HG02763 (cell line): Measurements from ENCODE around the gene CLCN2.

Source experiments
- ATAC-seq: cut with Tn5 transposase; IDR thresholded peaks from one replicate; pipeline ENCODE4 v1.9.1; 2021; ENCODE audit warnings: mild to moderate bottlenecking, moderate library complexity; ENCODE audit not compliant: unreplicated experiment

CLCN2 gene

GRCh38 chr3:184361932-184362667 lies 695 bp upstream of the CLCN2 start:
- no peak for ATAC-seq

- no peak for ATAC-seq
Measured at GRCh38 chr3:184360929-184361531, 375 bp downstream of the CLCN2 start.

GRCh38 chr3:184360070-184360928 lies 1.1 kb downstream of the CLCN2 start:
- ATAC-seq: no peak

- no peak for ATAC-seq
Measured at GRCh38 chr3:184359610-184360009, 1.8 kb downstream of the CLCN2 start.

GRCh38 chr3:184358921-184359350 lies 2.5 kb downstream of the CLCN2 start:
- no peak for ATAC-seq

GRCh38 chr3:184358124-184358767 lies 3.2 kb downstream of the CLCN2 start:
- no peak for ATAC-seq

- no peak for ATAC-seq
Measured at GRCh38 chr3:184357248-184358123, 3.9 kb downstream of the CLCN2 start.

GRCh38 chr3:184355261-184356040 lies 6.0 kb downstream of the CLCN2 start:
- no peak for ATAC-seq

- no peak for ATAC-seq
Measured at GRCh38 chr3:184354754-184355153, 6.7 kb downstream of the CLCN2 start.

GRCh38 chr3:184354121-184354728 lies 7.2 kb downstream of the CLCN2 start:
- ATAC-seq: no peak

GRCh38 chr3:184353546-184353941 lies 7.9 kb downstream of the CLCN2 start:
- no peak for ATAC-seq

- ATAC-seq: no peak
Measured at GRCh38 chr3:184352897-184353545, 8.4 kb downstream of the CLCN2 start.

- ATAC-seq: no peak
Measured at GRCh38 chr3:184352149-184352785, 9.1 kb downstream of the CLCN2 start.

- ATAC-seq: no peak
Measured at GRCh38 chr3:184351511-184352148, 9.8 kb downstream of the CLCN2 start.

- ATAC-seq: no peak
Measured at GRCh38 chr3:184350618-184351017, 10.8 kb downstream of the CLCN2 start.

- no peak for ATAC-seq
Measured at GRCh38 chr3:184349563-184350470, 11.6 kb downstream of the CLCN2 start.

- ATAC-seq: no peak
Measured at GRCh38 chr3:184348057-184348382, 13.4 kb downstream of the CLCN2 start.
